Measurements from ENCODE around the gene IL5. TPM values are rescaled to one million over a fixed set of nuclear protein-coding genes. Genes with fewer than 3 reads are reported as not detected.

IL5 gene
- polyA plus RNA-seq, 1 donor from 2014 or later: not detected

- H4K20me1 ChIP-seq (ENCODE audit: insufficient read depth): no peaks in the 10 kb centered on the region
- no peaks in the 10 kb centered on the region for H3K36me3 ChIP-seq (ENCODE audit: insufficient read depth, low read length)
- H3K9me3 ChIP-seq (ENCODE audit: low read length): no peaks in the 10 kb centered on the region
- no peak overlapping the region for H3K4me3 ChIP-seq (ENCODE audit: low read length)
- H3K79me2 ChIP-seq (replicated peaks; ENCODE audit: insufficient read depth, low read length): no peaks in the 10 kb centered on the region
- H3K27me3 ChIP-seq (ENCODE audit: insufficient read depth, low read depth, low read length): peaks cover 28% of the 10 kb centered on the region
- H3K27ac ChIP-seq (ENCODE audit: low read length): no peak overlapping the region
- TF ChIP-seq EP300 (conservative IDR thresholded peaks at IDR 0.05; ENCODE audit: poor library complexity, severe bottlenecking) (no peak), RAD21 (conservative IDR thresholded peaks at IDR 0.05) (no peak), POLR2AphosphoS5 (IDR thresholded peaks at IDR 0.05) (no peak), MXI1 (conservative IDR thresholded peaks at IDR 0.05; ENCODE audit: poor library complexity, severe bottlenecking) (no peak), REST (IDR thresholded peaks at IDR 0.05; ENCODE audit: borderline replicate concordance) (no peak), TAF1 (IDR thresholded peaks at IDR 0.05; ENCODE audit: low read depth) (no peak), SMC3 (conservative IDR thresholded peaks at IDR 0.05; ENCODE audit: poor library complexity) (no peak), EZH2 (IDR thresholded peaks at IDR 0.05; ENCODE audit: borderline replicate concordance, insufficient read depth, low read length, poor library complexity, severe bottlenecking) (no peak), CTCF (IDR thresholded peaks at IDR 0.05; ENCODE audit: poor library complexity, severe bottlenecking) (no peak)
- H3F3A ChIP-seq (ENCODE audit: insufficient read depth, low read length, poor library complexity, severe bottlenecking): no peaks in the 10 kb centered on the region
- no peak overlapping the region for H3K4me2 ChIP-seq (ENCODE audit: low read length)
- H3K9me2 ChIP-seq (ENCODE audit: insufficient read depth, low read length): no peaks in the 10 kb centered on the region
- no peak overlapping the region for H3K9ac ChIP-seq (ENCODE audit: low read length)
- H2AFZ ChIP-seq (ENCODE audit: low read depth, low read length): no peak overlapping the region
Measured at GRCh38 chr5:132499440-132500243, 43.7 kb downstream of the IL5 start.

- Histone ChIP-seq H4K20me1 (ENCODE audit: insufficient read depth) (no peaks in the 10 kb centered on the region), H3F3A (ENCODE audit: insufficient read depth, low read length, poor library complexity, severe bottlenecking) (no peaks in the 10 kb centered on the region), H3K4me2 (ENCODE audit: low read length) (no peak overlapping the region), H3K27me3 (ENCODE audit: insufficient read depth, low read depth, low read length) (peaks cover 37% of the 10 kb centered on the region), H3K27ac (ENCODE audit: low read length) (no peak overlapping the region), H3K9me2 (ENCODE audit: insufficient read depth, low read length) (no peaks in the 10 kb centered on the region), H3K36me3 (ENCODE audit: insufficient read depth, low read length) (no peaks in the 10 kb centered on the region), H3K4me3 (ENCODE audit: low read length) (no peak overlapping the region), H2AFZ (ENCODE audit: low read depth, low read length) (no peak overlapping the region), H3K79me2 (replicated peaks; ENCODE audit: insufficient read depth, low read length) (no peaks in the 10 kb centered on the region), H3K9ac (ENCODE audit: low read length) (no peak overlapping the region), H3K9me3 (ENCODE audit: low read length) (no peaks in the 10 kb centered on the region)
- no peak for TF ChIP-seq MXI1 (conservative IDR thresholded peaks at IDR 0.05; ENCODE audit: poor library complexity, severe bottlenecking)
- TF ChIP-seq CTCF (IDR thresholded peaks at IDR 0.05; ENCODE audit: poor library complexity, severe bottlenecking): no peak
- TF ChIP-seq RAD21 (conservative IDR thresholded peaks at IDR 0.05): no peak
Measured at GRCh38 chr5:132498686-132499271, 44.5 kb downstream of the IL5 start.
